Measurements from ENCODE around the gene CUL4A.
"Not testable (repeated sequence)": the region's sequence is repeated elsewhere in the genome, so short reads cannot be mapped to it uniquely, and the experiment has no call there.

GRCh38 chr13:113314895-113315470 lies 105.6 kb downstream of the CUL4A start:
- TF ChIP-seq, protein P1, sequence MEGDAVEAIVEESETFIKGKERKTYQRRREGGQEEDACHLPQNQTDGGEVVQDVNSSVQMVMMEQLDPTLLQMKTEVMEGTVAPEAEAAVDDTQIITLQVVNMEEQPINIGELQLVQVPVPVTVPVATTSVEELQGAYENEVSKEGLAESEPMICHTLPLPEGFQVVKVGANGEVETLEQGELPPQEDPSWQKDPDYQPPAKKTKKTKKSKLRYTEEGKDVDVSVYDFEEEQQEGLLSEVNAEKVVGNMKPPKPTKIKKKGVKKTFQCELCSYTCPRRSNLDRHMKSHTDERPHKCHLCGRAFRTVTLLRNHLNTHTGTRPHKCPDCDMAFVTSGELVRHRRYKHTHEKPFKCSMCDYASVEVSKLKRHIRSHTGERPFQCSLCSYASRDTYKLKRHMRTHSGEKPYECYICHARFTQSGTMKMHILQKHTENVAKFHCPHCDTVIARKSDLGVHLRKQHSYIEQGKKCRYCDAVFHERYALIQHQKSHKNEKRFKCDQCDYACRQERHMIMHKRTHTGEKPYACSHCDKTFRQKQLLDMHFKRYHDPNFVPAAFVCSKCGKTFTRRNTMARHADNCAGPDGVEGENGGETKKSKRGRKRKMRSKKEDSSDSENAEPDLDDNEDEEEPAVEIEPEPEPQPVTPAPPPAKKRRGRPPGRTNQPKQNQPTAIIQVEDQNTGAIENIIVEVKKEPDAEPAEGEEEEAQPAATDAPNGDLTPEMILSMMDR (IDR thresholded peaks at IDR 0.05 in 8 of 11, conservative IDR thresholded peaks at IDR 0.05 in 3 of 11) = not testable (repeated sequence)
- not testable (repeated sequence) for TF ChIP-seq POLR2AphosphoS5 (IDR thresholded peaks at IDR 0.05)
